K562 (cell line): Measurements from ENCODE around the gene SPEM3. TPM values are rescaled to one million over a fixed set of nuclear protein-coding genes. Genes with fewer than 3 reads are reported as not detected.
A peak's percentile ranks its signal among the peaks of the same experiment; 100 is the strongest.

Source experiments
- ATAC-seq: fragments of 200-7000 bp; cut with Tn5 transposase; 3 replicates; pipeline ENCODE4 v1.9.1; 2020; ENCODE audit warnings: moderate library complexity
- BruUV-seq: library from RNA; stranded (reverse); fragments of 400-500 nt; replicated peaks from 2 replicates; lab custom pipeline; 2021; lab: Mats Ljungman, UMichigan
- CTCF ChIA-PET: fragments of 300-600 bp; formaldehyde crosslinking; extraction: SDS; loops from one replicate; lab custom pipeline; 2021; ENCODE audit warnings: low intra/inter-chr PET ratio; lab: Yijun Ruan, JAX
- POLR2A ChIA-PET: fragments of 300-600, 350-650 bp; sonication (Branson Sonifier 250); formaldehyde crosslinking; extraction: SDS; loops from one replicate; lab custom pipeline; 2021; ENCODE audit warnings: antibody characterized with exemption, inconsistent platforms; lab: Yijun Ruan, JAX
- DNase-seq, 4 experiments: peaks; one replicate each; pipeline versions ENCODE4 v3.0.0 to v3.0.0-alpha.2; 2011 to 2018; ENCODE audit warnings: low spot score in 3 of 4, mixed read lengths in 3 of 4; ENCODE audit errors: extremely low read depth in 1 of 4
- FAIRE-seq: peaks from 2 replicates; lab custom pipeline; 2011; peaks lifted over from hg19 to GRCh38; lab: Jason Lieb, UNC
- H2AFZ ChIP-seq: 2 replicates; pipeline ENCODE4 v1.6.0; 2011; ENCODE audit warnings: low read depth, low read length, control low read depth, inconsistent platforms
- H3K27ac ChIP-seq: fragments of 200-600 bp; 3 replicates; pipeline ENCODE4 v1.8.0; 2011; ENCODE audit warnings: low read depth, mild to moderate bottlenecking, control low read depth, inconsistent platforms, low read length, moderate library complexity, mixed read lengths; ENCODE audit errors: extremely low read depth
- H3K27me3 ChIP-seq, 2 experiments: fragments of 300-600 bp in 1 of 2; 2 replicates in 1 of 2; 3 replicates in 1 of 2; pipeline versions ENCODE4 v1.6.0 to v1.8.0; 2011; ENCODE audit warnings: inconsistent platforms in 2 of 2, low read length in 2 of 2, mild to moderate bottlenecking in 1 of 2, mixed read lengths in 1 of 2, moderate library complexity in 1 of 2; ENCODE audit not compliant: control insufficient read depth in 2 of 2, insufficient read depth in 2 of 2
- H3K36me3 ChIP-seq: fragments of 300-600 bp; 3 replicates; pipeline ENCODE4 v1.8.0; 2011; ENCODE audit warnings: mild to moderate bottlenecking, low read length, inconsistent platforms; ENCODE audit not compliant: control insufficient read depth, insufficient read depth
- H3K4me1 ChIP-seq, 2 experiments: fragments of 200-600 bp in 1 of 2; replicated peaks in 1 of 2; 2 replicates in 1 of 2; 3 replicates in 1 of 2; pipeline versions ENCODE4 v1.5.1 to v1.8.0; 2011; ENCODE audit warnings: inconsistent platforms in 2 of 2, low read length in 2 of 2, mild to moderate bottlenecking in 1 of 2, mixed read lengths in 1 of 2, moderate library complexity in 1 of 2; ENCODE audit not compliant: control insufficient read depth in 2 of 2, insufficient read depth in 2 of 2
- H3K4me2 ChIP-seq: 2 replicates; pipeline ENCODE4 v1.6.1; 2011; ENCODE audit warnings: low read length, control low read depth, inconsistent platforms, mixed read lengths; ENCODE audit not compliant: insufficient read depth
- H3K4me3 ChIP-seq: fragments of 200-600 bp; sonication (generic), shearing (Covaris generic); 2 replicates; pipeline ENCODE4 v1.5.1; 2016; ENCODE audit warnings: control low read depth, inconsistent platforms
- H3K79me2 ChIP-seq: fragments of 200-600 bp; 3 replicates; pipeline ENCODE4 v1.8.0; 2011; ENCODE audit warnings: low read length, inconsistent platforms; ENCODE audit not compliant: control insufficient read depth, insufficient read depth
- H3K9ac ChIP-seq, 2 experiments: 2 replicates each; pipeline versions ENCODE4 v1.6.0 to v1.6.1; 2011; ENCODE audit warnings: low read depth in 2 of 2, low read length in 2 of 2, control low read depth in 1 of 2, inconsistent platforms in 1 of 2, mild to moderate bottlenecking in 1 of 2, mixed read lengths in 1 of 2; ENCODE audit not compliant: insufficient read depth in 1 of 2
- H3K9me1 ChIP-seq: one replicate; pipeline ENCODE4 v1.6.0; 2011; ENCODE audit warnings: inconsistent platforms, mild to moderate bottlenecking, low read length, moderate library complexity; ENCODE audit not compliant: control insufficient read depth, insufficient read depth
- H3K9me3 ChIP-seq: replicated peaks from 2 replicates; pipeline ENCODE4 v1.5.1; 2011; ENCODE audit warnings: low read depth, low read length, inconsistent platforms; ENCODE audit not compliant: control insufficient read depth, insufficient read depth
- H4K20me1 ChIP-seq: replicated peaks from 2 replicates; pipeline ENCODE4 v1.6.1; 2011; ENCODE audit warnings: low read length, inconsistent platforms, mixed read lengths; ENCODE audit not compliant: control insufficient read depth, insufficient read depth
- BRF2 ChIP-seq: IDR thresholded peaks from 3 replicates; pipeline ENCODE4 v1.6.1; 2011; ENCODE audit warnings: borderline replicate concordance, mild to moderate bottlenecking; ENCODE audit not compliant: insufficient read length, insufficient read depth
- ZNF780A ChIP-seq: fragments of 250-450 bp; sonication (Bioruptor Pico); IDR thresholded peaks from 2 replicates; pipeline ENCODE4 v1.5.0; 2021; ENCODE audit warnings: mild to moderate bottlenecking
- WGBS: fragments of 100-300 bp; shearing (Covaris generic); methylation state at CpG from one replicate; pipeline ENCODE4 v1.1.6; 2016; ENCODE audit warnings: low coverage, mixed read lengths; ENCODE audit not compliant: insufficient coverage; ENCODE audit errors: missing lambda C conversion rate; 5-methylcytosine and 5-hydroxymethylcytosine counted together
- in situ Hi-C: fragments of 300-500 bp; cut with MboI; formaldehyde crosslinking; loops from 4 replicates; pipeline ENCODE4 v1.15.0; 2018; ENCODE audit warnings: inconsistent platforms, mixed read lengths
- intact Hi-C: fragments of 100-400 bp; cut with micrococcal nuclease; formaldehyde crosslinking; loops from 2 replicates; pipeline ENCODE4 v1.14.2; 2022
- polyA plus RNA-seq, 8 experiments: library from polyadenylated mRNA; depleted of rRNA in 4 of 8; stranded (reverse) in 5 of 8; unstranded in 3 of 8; fragments of >200 nt; fragmentation: Nextera tagmentation in 2 of 8; fragmentation: Illumina TruSeq in 1 of 8; extraction: Ambion mirVana in 2 of 8; extraction: Trizol in 1 of 8; gene quantifications; 2 replicates each; pipeline versions ENCODE4 v1.2.1 to v1.2.3, GENCODE V29; 2011 to 2014; ENCODE audit warnings: inconsistent platforms in 1 of 8, missing spikeins in 1 of 8
- total RNA-seq, 7 experiments: library from RNA; depleted of rRNA in 6 of 7; stranded (reverse); fragments of >200 nt in 6 of 7; fragmentation: Illumina TruSeq in 2 of 7; extraction: Trizol in 2 of 7; gene quantifications; 2 replicates each; pipeline versions ENCODE4 v1.2.1 to v1.2.3, GENCODE V29; 2011 to 2021; ENCODE audit warnings: low replicate concordance in 1 of 7
- TF ChIP-seq, protein P1 (sequence below): fragments of 450-650 bp; IDR thresholded peaks from 2 replicates; pipeline ENCODE4 v1.6.1; 2018; ENCODE audit not compliant: partially characterized antibody

The SPEM3 gene
- total and polyA plus RNA-seq, 9 of the 15 experiments (the other 6 are each of a cell fraction or from before 2014, with no cell fraction given) = not detected

- no peak for ATAC-seq
- Histone ChIP-seq H2AFZ (no peak overlapping the region), H3K79me2 (no peaks in the 10 kb centered on the region; the same call in 2 of the 3 replicates), H3K27me3 (no peaks in the 10 kb centered on the region), H3K36me3 (peaks cover 30% of the 10 kb centered on the region; the same call in 1 of the 3 replicates), H4K20me1 (no peaks in the 10 kb centered on the region), H3K9ac (no peak overlapping the region), H3K4me3 (no peak overlapping the region), H3K9me3 (no peaks in the 10 kb centered on the region), H3K27ac (no peak overlapping the region), H3K4me1 (peaks cover 0 to 20% of the 10 kb centered on the region in 2 experiments; a peak in 2 of 5 replicates), H3K9me1 (no peaks in the 10 kb centered on the region), H3K4me2 (no peak overlapping the region)
- TF ChIP-seq BRF2 = no peak
- TF ChIP-seq ZNF780A (CRISPR knock-in tag) = no peak
- TF ChIP-seq, protein P1, sequence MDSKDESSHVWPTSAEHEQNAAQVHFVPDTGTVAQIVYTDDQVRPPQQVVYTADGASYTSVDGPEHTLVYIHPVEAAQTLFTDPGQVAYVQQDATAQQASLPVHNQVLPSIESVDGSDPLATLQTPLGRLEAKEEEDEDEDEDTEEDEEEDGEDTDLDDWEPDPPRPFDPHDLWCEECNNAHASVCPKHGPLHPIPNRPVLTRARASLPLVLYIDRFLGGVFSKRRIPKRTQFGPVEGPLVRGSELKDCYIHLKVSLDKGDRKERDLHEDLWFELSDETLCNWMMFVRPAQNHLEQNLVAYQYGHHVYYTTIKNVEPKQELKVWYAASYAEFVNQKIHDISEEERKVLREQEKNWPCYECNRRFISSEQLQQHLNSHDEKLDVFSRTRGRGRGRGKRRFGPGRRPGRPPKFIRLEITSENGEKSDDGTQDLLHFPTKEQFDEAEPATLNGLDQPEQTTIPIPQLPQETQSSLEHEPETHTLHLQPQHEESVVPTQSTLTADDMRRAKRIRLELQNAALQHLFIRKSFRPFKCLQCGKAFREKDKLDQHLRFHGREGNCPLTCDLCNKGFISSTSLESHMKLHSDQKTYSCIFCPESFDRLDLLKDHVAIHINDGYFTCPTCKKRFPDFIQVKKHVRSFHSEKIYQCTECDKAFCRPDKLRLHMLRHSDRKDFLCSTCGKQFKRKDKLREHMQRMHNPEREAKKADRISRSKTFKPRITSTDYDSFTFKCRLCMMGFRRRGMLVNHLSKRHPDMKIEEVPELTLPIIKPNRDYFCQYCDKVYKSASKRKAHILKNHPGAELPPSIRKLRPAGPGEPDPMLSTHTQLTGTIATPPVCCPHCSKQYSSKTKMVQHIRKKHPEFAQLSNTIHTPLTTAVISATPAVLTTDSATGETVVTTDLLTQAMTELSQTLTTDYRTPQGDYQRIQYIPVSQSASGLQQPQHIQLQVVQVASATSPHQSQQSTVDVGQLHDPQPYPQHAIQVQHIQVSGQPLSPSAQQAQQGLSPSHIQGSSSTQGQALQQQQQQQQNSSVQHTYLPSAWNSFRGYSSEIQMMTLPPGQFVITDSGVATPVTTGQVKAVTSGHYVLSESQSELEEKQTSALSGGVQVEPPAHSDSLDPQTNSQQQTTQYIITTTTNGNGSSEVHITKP = peak; percentile 90
- 93% methylated on average over 6 of the region's 7 CpGs for WGBS
- no TSS peak for BruUV-seq
- FAIRE-seq = no peak
- ChIA-PET POLR2A (interaction anchor here (0.6 to 1.5 kb wide), 6 partner anchors 10 to 111 kb away, joined by 3 to 6 read pairs (median 4); no protein-coding TSS in a partner anchor), CTCF (no interaction called here)
- no peak for DNase-seq
- in situ Hi-C loops = no loop called here
- intact Hi-C loops = no loop called here
Observed at GRCh38 chr17:7460850-7461660, 32.4 kb downstream of the SPEM3 start.
